T-helper 17 cell (primary cell): ENCODE measurements around the gene RASGRF1. TPM values are rescaled to one million over a fixed set of nuclear protein-coding genes. Genes with fewer than 3 reads are reported as not detected.

Experiments used
- ATAC-seq: fragments of 150-1000 bp; cut with Tn5 transposase; 2 replicates; pipeline ENCODE4 v1.10.0; 2021; ENCODE audit warnings: mild to moderate bottlenecking, moderate library complexity
- DNase-seq, 3 donors: peaks; one replicate each; pipeline versions ENCODE4 v3.0.0 to v3.0.0-alpha.2; 2020 to 2021
- H3K9me3 ChIP-seq: one replicate; pipeline ENCODE4 v1.7.0; 2013; ENCODE audit warnings: low read length, mild to moderate bottlenecking; ENCODE audit not compliant: control insufficient read depth, poor library complexity, severe bottlenecking
- H3K27ac Mint-ChIP-seq: one replicate; pipeline ENCODE4 v1.8.0; 2022; ENCODE audit warnings: mild to moderate bottlenecking, moderate library complexity, mixed read lengths
- H3K27me3 Mint-ChIP-seq: one replicate; pipeline ENCODE4 v1.8.0; 2022; ENCODE audit warnings: mixed read lengths
- H3K36me3 Mint-ChIP-seq: one replicate; pipeline ENCODE4 v1.8.0; 2022; ENCODE audit warnings: low read depth, mixed read lengths
- H3K4me1 Mint-ChIP-seq: one replicate; pipeline ENCODE4 v1.8.0; 2022; ENCODE audit warnings: mild to moderate bottlenecking, mixed read lengths
- H3K4me3 Mint-ChIP-seq: one replicate; pipeline ENCODE4 v1.8.0; 2022; ENCODE audit warnings: mild to moderate bottlenecking, moderate library complexity, mixed read lengths
- total RNA-seq, 4 donors: library from RNA in 2 of 4; stranded (reverse) in 2 of 4; gene quantifications; one replicate each; pipeline ENCODE4 v1.2.3 and lab custom pipeline; 2022 to 2026

Gene RASGRF1
- total RNA-seq, 2 donors from 2014 or later, result 0.55 TPM; not detected in 1

GRCh38 chr15:78987556-78988360 is 102.8 kb downstream of the RASGRF1 start:
- no peak for DNase-seq
- H3K9me3 ChIP-seq, result no peaks in the 10 kb centered on the region
- Mint-ChIP-seq H3K4me1 (peaks cover 9% of the 10 kb centered on the region), H3K36me3 (peaks cover 3% of the 10 kb centered on the region), H3K4me3 (no peak overlapping the region), H3K27me3 (peaks cover 9% of the 10 kb centered on the region), H3K27ac (peak overlapping the region; percentile 47)
- no peak for ATAC-seq

- H3K27me3 Mint-ChIP-seq, result peaks cover 12% of the 10 kb centered on the region
- no peaks in the 10 kb centered on the region for H3K9me3 ChIP-seq
- ATAC-seq (no peak), DNase-seq (no peak)
- no peak overlapping the region for H3K27ac Mint-ChIP-seq
- H3K36me3 Mint-ChIP-seq, result peaks cover 3% of the 10 kb centered on the region
- no peak overlapping the region for H3K4me3 Mint-ChIP-seq
- peaks cover 5% of the 10 kb centered on the region for H3K4me1 Mint-ChIP-seq
These were observed 104.6 kb downstream of the RASGRF1 start for GRCh38 chr15:78985859-78986475.

GRCh38 chr15:78984041-78984440 is 106.5 kb downstream of the RASGRF1 start:
- Mint-ChIP-seq H3K36me3 (peaks cover 3% of the 10 kb centered on the region), H3K27ac (no peak overlapping the region), H3K4me1 (peaks cover 9% of the 10 kb centered on the region), H3K4me3 (no peak overlapping the region), H3K27me3 (peaks cover 4% of the 10 kb centered on the region)
- no peak for ATAC-seq
- H3K9me3 ChIP-seq, result no peaks in the 10 kb centered on the region
- DNase-seq, result no peak

GRCh38 chr15:78983146-78983918 is 107.2 kb downstream of the RASGRF1 start:
- Mint-ChIP-seq H3K27ac (no peak overlapping the region), H3K36me3 (peaks cover 3% of the 10 kb centered on the region), H3K4me3 (no peak overlapping the region), H3K4me1 (peaks cover 12% of the 10 kb centered on the region), H3K27me3 (peaks cover 4% of the 10 kb centered on the region)
- no peaks in the 10 kb centered on the region for H3K9me3 ChIP-seq
- DNase-seq (no peak), ATAC-seq (no peak)

GRCh38 chr15:78982736-78983135 is 107.8 kb downstream of the RASGRF1 start:
- ATAC-seq (no peak), DNase-seq (no peak)
- peaks cover 13% of the 10 kb centered on the region for H3K4me1 Mint-ChIP-seq
- H3K9me3 ChIP-seq, result no peaks in the 10 kb centered on the region
- no peak overlapping the region for H3K4me3 Mint-ChIP-seq
- no peak overlapping the region for H3K27ac Mint-ChIP-seq
- H3K36me3 Mint-ChIP-seq, result peaks cover 3% of the 10 kb centered on the region
- H3K27me3 Mint-ChIP-seq, result peaks cover 4% of the 10 kb centered on the region

- ATAC-seq (no peak), DNase-seq (no peak)
- Mint-ChIP-seq H3K4me1 (peaks cover 20% of the 10 kb centered on the region), H3K36me3 (peaks cover 3% of the 10 kb centered on the region), H3K4me3 (no peak overlapping the region), H3K27ac (no peak overlapping the region), H3K27me3 (peaks cover 4% of the 10 kb centered on the region)
- H3K9me3 ChIP-seq, result no peaks in the 10 kb centered on the region
These were observed 108.9 kb downstream of the RASGRF1 start for GRCh38 chr15:78981532-78982313.

- H3K27me3 Mint-ChIP-seq, result peaks cover 4% of the 10 kb centered on the region
- DNase-seq, result peak in 1 of 3 donors; percentile 26
- H3K36me3 Mint-ChIP-seq, result peaks cover 3% of the 10 kb centered on the region
- H3K4me1 Mint-ChIP-seq, result peaks cover 18% of the 10 kb centered on the region
- no peak overlapping the region for H3K4me3 Mint-ChIP-seq
- no peak overlapping the region for H3K27ac Mint-ChIP-seq
- peak; percentile 39 for ATAC-seq
- H3K9me3 ChIP-seq, result no peaks in the 10 kb centered on the region
These were observed 110.9 kb downstream of the RASGRF1 start for GRCh38 chr15:78979456-78980320.

- ATAC-seq (no peak), DNase-seq (no peak)
- Mint-ChIP-seq H3K27me3 (peaks cover 4% of the 10 kb centered on the region), H3K36me3 (peaks cover under 1% of the 10 kb centered on the region), H3K4me1 (peaks cover 20% of the 10 kb centered on the region), H3K27ac (peak overlapping the region; percentile 92), H3K4me3 (peak overlapping the region; percentile 28)
- H3K9me3 ChIP-seq, result no peaks in the 10 kb centered on the region
These were observed 111.9 kb downstream of the RASGRF1 start for GRCh38 chr15:78978601-78979179.

GRCh38 chr15:78977591-78978347 is 112.8 kb downstream of the RASGRF1 start:
- DNase-seq, result no peak
- H3K36me3 Mint-ChIP-seq, result no peaks in the 10 kb centered on the region
- no peak overlapping the region for H3K4me3 Mint-ChIP-seq
- H3K4me1 Mint-ChIP-seq, result peaks cover 21% of the 10 kb centered on the region
- peak overlapping the region; percentile 92 for H3K27ac Mint-ChIP-seq
- H3K9me3 ChIP-seq, result no peaks in the 10 kb centered on the region
- peak; percentile 34 for ATAC-seq
- H3K27me3 Mint-ChIP-seq, result peaks cover 4% of the 10 kb centered on the region

- DNase-seq, result no peak
- peak overlapping the region; percentile 92 for H3K27ac Mint-ChIP-seq
- H3K4me1 Mint-ChIP-seq, result peaks cover 21% of the 10 kb centered on the region
- peak; percentile 82 for ATAC-seq
- no peaks in the 10 kb centered on the region for H3K9me3 ChIP-seq
- H3K27me3 Mint-ChIP-seq, result no peaks in the 10 kb centered on the region
- H3K4me3 Mint-ChIP-seq, result no peak overlapping the region
- H3K36me3 Mint-ChIP-seq, result no peaks in the 10 kb centered on the region
These were observed 113.4 kb downstream of the RASGRF1 start for GRCh38 chr15:78977091-78977571.

GRCh38 chr15:78976691-78977090 is 113.9 kb downstream of the RASGRF1 start:
- no peaks in the 10 kb centered on the region for H3K36me3 Mint-ChIP-seq
- H3K27me3 Mint-ChIP-seq, result no peaks in the 10 kb centered on the region
- H3K27ac Mint-ChIP-seq, result peak overlapping the region; percentile 92
- peaks cover 21% of the 10 kb centered on the region for H3K4me1 Mint-ChIP-seq
- H3K4me3 Mint-ChIP-seq, result no peak overlapping the region
- DNase-seq (no peak), ATAC-seq (no peak)
- H3K9me3 ChIP-seq, result no peaks in the 10 kb centered on the region
